ENCODE measurements around the gene YWHAB.
A peak's percentile ranks its signal among the peaks of the same experiment; 100 is the strongest.
"Not testable (repeated sequence)": the region's sequence is repeated elsewhere in the genome, so short reads cannot be mapped to it uniquely, and the experiment has no call there.

The YWHAB gene

GRCh38 chr20:44885392-44886265 lies at the start of gene YWHAB:
YWHAB (plus strand) TSS chr20:44885705; CDS start chr20:44901534, 15,829 bp downstream.
- peak; percentile 88 to 96 for DNase-seq

GRCh38 chr20:44836601-44837120 lies 48.8 kb upstream of the YWHAB start:
- no peak for DNase-seq

- DNase-seq, result no peak
Measured at GRCh38 chr20:44837946-44838345, 47.6 kb upstream of the YWHAB start.

GRCh38 chr20:44838521-44838920 lies 47.0 kb upstream of the YWHAB start:
- no peak for DNase-seq

GRCh38 chr20:44839481-44839880 lies 46.0 kb upstream of the YWHAB start:
- no peak for DNase-seq

GRCh38 chr20:44840826-44841225 lies 44.7 kb upstream of the YWHAB start:
- DNase-seq, result no peak

- DNase-seq, result no peak
Measured at GRCh38 chr20:44841955-44842354, 43.5 kb upstream of the YWHAB start.

- DNase-seq, result no peak
Measured at GRCh38 chr20:44843876-44844275, 41.6 kb upstream of the YWHAB start.

GRCh38 chr20:44848254-44849015 lies 37.1 kb upstream of the YWHAB start:
- no peak for DNase-seq

GRCh38 chr20:44849703-44850102 lies 35.8 kb upstream of the YWHAB start:
- DNase-seq, result no peak

- no peak for DNase-seq
Measured at GRCh38 chr20:44850272-44850671, 35.2 kb upstream of the YWHAB start.

GRCh38 chr20:44850837-44851236 lies 34.7 kb upstream of the YWHAB start:
- no peak for DNase-seq

- no peak for DNase-seq
Measured at GRCh38 chr20:44851545-44851944, 34.0 kb upstream of the YWHAB start.

GRCh38 chr20:44856442-44856841 lies 29.1 kb upstream of the YWHAB start:
- no peak for DNase-seq

- no peak for DNase-seq
Measured at GRCh38 chr20:44856856-44857448, 28.6 kb upstream of the YWHAB start.

- DNase-seq, result no peak
Measured at GRCh38 chr20:44858606-44859360, 26.7 kb upstream of the YWHAB start.

- peak in 1 of 2 experiments; percentile 27 for DNase-seq
Measured at GRCh38 chr20:44861531-44862006, 23.9 kb upstream of the YWHAB start.

- no peak for DNase-seq
Measured at GRCh38 chr20:44862286-44862685, 23.2 kb upstream of the YWHAB start.

- not testable (repeated sequence) for DNase-seq
Measured at GRCh38 chr20:44863365-44864084, 22.0 kb upstream of the YWHAB start.

- not testable (repeated sequence) for DNase-seq
Measured at GRCh38 chr20:44864493-44864892, 21.0 kb upstream of the YWHAB start.

GRCh38 chr20:44866703-44867335 lies 18.7 kb upstream of the YWHAB start:
- DNase-seq, result no peak

Measured in SW 1271 (cell line).